GM21723 (cell line): ENCODE results near the gene TIAM1.

ENCODE experiments used
- ATAC-seq: cut with Tn5 transposase; IDR thresholded peaks from one replicate; pipeline ENCODE4 v1.9.1; 2021; ENCODE audit warnings: mild to moderate bottlenecking, moderate library complexity; ENCODE audit not compliant: unreplicated experiment

The TIAM1 gene

DNA sequence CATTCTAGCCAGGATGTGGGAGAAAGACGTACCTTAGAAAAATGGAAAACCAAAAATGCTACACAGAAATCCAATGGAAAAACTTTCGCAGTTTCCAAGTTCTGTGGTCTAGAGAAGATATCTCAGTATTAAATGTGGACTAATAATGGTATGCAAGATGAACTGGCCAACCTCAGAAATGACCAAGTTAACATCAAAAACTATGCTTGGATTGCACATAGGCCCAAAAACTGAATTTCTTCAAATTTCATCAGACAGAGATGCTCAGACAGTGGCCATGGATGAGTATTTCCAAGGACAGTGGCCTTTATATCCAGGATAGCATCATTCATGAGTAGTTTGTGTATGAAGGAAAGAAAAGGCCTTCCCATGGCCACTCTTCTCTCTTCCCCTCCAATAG is 132.2 kb downstream of the TIAM1 start:
- ATAC-seq = no peak

DNA sequence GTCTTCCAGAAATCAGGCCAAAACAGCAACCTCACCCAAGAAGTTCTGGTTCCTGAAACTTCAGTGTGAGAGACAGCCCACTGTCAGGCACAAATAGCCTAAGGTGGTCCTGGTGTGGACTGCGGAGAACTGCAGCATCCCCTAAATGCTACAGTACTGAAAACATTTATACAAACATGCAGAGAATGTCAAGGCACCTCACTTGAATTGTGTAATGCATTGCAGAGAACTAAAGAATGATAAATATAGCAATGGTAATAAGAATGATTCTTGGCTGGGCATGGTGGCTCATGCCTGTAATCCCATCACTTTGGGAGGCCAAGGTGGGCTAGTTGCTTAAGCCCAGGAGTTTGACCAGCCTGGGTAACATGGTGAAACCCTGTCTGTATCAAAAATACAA is 138.6 kb downstream of the TIAM1 start:
- no peak for ATAC-seq

DNA sequence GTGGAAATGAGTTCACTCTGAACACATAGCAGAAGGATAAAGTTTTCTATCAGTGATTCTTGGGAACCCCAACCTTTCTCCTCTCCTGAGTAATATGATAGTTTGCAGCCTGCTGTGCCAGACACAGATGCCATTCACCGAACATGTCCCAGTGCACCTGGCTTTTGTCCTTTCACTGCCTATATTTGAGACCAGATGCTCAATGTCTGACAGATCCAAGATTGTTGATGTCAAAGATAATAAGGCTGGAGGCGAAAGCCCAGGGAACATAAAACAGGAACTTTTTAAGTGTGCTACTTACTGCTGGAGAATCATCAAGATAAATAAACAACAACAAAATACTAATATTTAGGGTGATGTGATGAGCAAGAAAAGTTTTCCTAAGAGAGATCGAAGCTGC is 139.3 kb downstream of the TIAM1 start:
- no peak for ATAC-seq

DNA sequence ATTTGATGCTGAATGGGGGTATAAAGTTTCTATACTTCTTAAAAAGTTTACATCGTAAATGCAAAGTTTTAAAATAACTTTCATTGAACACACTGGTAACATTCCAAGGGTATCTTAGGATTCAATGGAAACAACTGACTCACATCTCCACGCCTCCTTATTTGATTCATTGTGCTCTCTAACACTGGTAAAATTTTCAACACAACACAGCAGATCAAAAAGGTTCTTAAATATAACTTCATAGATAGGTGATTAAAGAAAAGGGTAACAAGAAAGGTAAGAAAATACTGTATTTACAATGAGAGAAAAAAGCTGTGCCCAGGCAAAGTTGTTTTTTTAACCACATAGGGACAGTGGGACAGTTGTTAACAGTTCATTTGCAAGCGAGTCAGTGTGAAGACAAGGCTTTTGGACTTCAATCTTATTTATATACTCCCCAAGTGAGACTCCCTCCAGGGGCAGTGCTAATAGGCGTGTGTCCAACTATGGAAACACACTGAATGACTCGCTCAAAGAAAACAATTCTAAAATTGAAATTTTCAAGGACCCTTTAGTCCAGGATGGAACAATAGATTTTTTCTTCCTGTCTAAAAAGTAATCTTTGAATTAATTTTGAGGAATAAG is 140.5 kb downstream of the TIAM1 start:
- ATAC-seq = no peak

DNA sequence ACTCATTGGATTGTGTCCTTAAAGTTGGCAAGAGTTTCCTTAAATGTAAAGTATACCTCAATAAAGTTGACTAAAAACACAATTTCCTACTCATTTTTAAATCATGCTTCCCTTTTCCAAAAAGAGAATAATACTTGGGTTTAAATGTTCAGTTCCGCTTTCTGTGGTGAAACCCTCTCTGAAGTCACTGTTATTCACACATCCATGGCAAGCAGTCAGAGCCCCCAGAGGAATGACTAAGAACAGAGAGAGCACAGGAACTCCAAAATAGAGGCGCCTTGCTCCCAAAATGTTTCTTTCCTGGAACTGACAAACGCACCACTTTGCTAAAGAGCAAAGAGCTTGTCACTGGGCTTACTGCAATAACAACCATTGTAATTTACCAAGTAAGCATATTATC is 142.5 kb downstream of the TIAM1 start:
- no peak for ATAC-seq

DNA sequence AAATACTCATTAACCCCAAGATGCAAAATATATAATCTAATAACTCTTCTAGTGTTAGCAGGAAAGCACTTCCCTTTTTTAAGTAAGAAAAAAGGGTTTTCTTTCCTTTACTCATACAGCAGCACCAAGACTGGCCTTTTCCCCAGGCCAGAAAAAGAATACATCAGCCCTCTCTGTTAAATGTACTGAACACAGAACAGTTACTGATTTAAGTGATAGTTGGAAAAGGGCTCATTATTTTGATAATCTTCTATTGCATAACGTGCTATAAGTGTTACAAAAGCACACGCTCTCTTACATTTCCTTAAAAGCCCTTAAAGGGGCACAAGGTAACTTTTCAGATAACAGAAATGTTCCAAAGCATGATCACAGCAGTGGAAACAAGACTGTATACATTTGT is 142.9 kb downstream of the TIAM1 start:
- no peak for ATAC-seq

DNA sequence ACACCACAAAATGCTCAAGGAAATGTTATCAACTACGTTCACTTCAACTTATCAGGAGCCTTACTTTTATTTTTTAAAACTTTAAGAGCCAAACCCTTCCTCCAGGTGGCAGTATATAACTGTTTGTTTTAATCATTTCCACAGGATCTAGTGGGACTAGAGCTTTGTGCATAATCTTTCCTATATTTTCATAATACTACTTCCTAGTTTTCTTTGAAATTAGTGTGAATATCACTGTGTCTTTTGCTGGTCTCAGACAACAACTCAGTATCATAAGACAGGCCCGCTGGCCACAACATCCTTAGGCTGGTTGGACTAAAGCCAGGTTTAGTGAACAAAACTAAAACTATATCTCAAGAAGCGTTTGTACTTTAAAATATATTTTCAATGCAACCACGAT is 145.5 kb downstream of the TIAM1 start:
- no peak for ATAC-seq

DNA sequence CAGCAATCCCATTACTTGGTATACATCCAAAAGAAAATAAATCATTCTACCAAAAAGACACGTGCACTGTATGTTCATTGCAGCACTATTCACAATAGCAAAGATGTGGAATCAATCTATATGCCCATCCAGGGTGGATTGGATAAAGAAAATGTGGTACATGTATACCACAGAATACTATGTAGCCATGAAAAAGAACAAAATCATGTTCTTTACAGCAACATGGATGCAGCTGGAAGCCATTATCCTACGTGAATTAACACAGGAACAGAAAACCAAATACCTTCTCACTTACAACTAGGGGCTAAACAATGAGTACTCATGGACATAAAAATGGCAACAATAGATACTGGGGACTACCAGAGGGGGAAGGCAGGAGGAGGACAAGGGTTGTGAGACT is 147.3 kb downstream of the TIAM1 start:
- no peak for ATAC-seq

DNA sequence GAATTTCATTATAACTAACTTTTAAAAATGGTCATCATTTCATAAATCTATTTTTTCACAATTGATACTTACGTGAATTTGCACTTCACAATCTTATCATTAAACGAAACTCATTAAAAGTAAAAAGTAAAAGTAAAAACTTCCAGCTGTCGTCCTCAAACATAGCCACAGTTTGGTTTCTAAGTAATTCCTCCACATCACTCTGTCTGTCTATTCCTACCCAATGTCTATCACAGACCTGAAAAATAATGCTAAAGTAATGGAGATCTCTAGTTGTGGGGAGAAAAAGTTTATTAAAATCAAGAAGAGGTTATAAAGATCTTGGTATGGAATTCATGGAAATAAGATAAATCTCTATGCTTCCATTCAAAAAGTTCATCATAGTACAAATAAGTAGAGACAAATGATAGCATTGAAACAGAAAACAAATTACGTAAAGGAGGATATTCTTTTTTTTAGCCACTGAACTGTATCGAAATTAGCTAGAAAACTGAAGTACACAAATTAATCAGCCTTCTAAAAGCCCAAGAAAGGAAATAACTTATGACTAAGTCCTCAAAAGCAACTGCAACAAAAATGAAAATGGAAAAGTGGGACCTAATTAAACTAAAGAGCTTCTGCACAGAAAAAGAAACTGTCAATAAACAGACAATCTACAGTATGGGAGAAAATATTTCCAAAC is 148.6 kb downstream of the TIAM1 start:
- peak; percentile 75 for ATAC-seq

DNA sequence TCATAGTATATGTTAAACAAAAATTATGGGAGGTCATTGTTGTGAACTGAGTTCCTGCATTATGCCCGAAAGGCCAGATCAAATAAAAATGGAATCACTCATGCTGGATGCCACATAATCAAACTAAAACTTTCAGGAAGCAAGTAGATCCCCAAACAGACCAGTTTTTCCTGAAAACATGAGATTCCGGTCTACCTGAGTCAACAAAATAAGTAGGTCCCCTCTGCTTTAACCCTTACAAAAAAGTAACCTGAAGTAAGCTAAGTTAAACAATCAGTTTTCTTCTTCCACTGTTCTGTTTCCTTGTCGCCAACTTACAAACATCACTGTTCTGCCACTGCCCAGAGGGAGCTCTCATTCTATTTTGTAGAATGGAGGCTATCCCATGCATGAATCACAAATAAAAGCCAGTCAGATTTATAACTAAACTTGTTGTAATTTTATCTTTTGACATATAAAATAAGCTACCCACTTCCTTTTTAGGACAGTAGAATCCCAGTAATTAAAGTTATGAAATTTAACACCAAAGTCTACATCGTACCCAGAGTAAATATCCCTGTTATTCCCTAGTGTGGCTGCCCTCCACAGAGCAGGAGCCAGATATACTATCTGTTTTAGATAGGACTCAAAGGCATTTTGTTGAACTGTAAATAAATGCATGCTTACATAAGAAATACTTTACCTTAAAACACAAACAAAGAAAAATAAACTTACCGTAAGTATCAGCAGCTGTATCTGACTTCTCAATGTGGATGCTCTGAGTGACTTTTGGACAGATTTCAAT is 149.4 kb downstream of the TIAM1 start:
- no peak for ATAC-seq

DNA sequence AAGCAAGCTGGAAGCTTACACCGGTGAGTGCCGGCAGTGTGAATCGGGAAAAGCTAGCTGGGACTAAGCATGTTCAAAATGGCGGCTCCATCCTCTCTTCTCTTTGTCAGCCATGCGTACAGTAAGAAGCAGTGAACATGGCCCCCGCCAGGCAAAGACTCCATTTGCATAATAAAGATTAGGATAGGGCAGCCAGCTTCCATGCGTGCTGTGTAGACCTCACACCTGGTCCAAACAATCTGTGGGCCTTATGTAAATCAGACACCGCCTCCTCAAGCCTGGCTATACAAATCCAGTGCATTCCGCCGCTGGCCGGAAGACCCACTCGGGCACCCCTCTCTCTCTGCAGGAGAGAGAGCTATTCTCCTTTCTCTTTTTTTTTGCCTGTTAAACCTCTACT is 150.3 kb downstream of the TIAM1 start:
- ATAC-seq = no peak

DNA sequence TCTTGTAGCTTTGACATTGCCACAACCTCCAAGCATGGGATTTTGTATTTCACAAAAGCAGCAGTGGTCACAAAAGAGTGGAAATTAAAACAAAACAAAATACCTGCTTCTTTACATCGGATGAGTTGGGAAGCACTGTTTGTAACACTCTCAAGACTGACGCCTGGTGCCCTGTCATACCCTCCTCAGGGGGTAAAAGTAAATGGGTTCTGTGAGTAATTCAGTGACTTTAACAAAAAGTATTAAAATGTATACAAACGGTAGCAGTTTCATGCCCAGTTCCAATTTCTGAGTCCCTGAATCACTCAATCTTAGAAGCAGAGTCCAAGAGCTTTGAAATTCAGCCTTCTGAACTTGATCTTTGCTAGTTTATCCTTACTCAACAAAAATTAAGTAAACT is 152.5 kb downstream of the TIAM1 start:
- no peak for ATAC-seq

DNA sequence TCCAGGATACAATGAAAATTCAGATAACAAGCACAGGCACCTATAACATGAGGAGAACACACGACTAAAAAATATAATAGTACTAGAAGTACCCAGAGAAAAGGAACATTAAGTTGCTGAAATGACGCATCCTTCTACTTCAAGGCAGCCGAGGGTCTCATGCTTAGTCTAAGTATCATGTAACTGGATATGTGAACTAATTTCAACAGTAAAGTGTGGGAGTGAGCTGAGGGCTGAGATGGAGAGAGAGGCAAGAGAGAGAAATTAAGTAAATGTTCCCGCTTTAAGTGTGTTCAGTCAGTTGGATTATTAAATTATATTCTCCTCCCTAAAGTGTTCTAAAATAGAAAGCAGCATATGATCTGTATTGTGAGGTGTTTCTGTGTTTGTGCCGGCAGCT is 153.5 kb downstream of the TIAM1 start:
- no peak for ATAC-seq

DNA sequence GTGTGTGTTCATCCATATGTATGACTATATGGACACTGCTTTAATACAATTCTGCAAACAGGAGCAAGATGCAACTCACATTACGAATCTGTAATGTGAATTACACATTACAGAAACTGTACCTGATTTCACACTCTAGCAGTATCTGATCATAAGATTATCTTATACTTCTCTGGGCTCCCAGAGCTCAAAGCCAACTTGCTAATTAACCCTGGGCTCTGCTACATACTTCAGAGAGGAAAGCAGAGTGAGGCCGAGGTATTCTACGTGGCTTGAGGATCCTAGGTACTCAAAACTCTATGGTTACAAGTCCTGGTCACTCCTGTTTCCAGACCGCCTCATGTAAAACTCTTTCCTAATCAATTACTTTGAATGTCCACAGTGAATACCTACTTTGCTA is 156.6 kb downstream of the TIAM1 start:
- no peak for ATAC-seq

DNA sequence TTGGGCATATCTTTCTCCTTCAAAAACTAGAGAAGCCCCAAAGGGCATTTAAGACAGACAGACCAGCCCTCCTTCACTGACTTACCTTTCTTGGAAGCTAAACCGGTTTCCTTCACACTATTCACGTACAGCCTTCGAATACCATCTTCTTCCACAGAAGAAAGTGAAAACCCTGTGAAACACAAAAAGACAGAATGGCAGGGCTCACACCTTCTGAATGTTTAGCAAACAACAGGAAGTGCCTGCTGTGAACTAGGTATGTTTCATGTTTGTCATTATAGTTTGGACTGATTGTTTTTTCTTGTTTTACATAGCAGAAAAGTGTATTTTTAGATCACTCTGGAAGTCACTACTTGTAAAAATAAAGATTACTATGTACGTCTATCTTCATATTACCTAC is 157.1 kb downstream of the TIAM1 start:
- no peak for ATAC-seq

DNA sequence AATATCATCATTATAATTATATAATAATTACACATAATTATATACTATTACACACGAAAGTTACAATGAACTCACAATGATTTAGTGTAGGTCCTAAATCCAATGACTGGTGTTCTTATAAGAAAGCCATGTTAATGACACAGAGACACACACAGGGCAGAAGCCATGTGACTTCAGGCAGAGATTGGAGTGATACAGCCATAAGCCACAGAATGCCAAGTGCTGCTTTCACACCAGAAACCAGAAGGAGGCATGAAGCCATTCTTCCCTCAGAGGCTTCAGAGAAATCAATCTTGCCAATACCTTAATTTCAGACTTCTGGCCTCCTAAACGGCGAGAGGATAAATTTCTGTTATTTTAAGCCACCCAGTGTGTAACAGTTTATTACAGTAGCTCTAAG is 158.4 kb downstream of the TIAM1 start:
- ATAC-seq = no peak

DNA sequence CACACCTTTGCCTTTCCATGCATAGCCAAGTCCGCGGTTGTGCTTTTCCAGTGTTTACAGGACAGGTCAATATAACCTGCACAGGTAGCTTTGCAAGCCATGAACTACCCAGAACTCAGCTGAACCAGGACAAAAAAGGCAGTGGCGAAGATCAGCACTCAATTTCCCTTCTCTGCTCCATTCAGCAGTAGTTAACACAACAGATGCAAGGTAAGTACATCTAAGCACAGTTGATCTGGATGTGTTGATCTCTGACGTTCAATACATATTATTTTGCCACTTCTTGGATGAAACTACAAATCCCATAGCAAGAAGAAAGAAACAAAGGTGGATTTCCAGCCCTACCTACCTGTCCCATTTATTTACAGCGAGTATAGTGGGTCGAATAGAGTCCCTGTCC is 159.2 kb downstream of the TIAM1 start:
- no peak for ATAC-seq

DNA sequence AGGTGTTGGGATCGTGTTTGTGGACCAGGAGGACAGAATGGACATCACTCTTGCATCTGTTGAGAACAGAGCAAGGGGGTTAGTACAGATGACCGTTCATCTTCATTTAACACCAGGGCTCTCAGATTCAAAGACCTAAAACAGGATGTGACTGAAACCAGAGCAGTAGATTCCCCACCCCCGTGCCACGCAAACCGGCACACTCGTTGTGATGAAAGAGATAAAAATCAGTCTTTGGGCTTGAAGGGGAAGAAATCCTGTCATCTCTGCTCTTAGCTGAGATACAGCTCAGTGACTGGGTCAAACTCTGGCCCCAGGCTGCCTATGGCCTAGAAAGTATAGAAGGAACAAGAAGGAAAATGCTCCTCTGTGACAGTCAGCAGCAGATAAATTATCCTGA is 159.6 kb downstream of the TIAM1 start:
- no peak for ATAC-seq

DNA sequence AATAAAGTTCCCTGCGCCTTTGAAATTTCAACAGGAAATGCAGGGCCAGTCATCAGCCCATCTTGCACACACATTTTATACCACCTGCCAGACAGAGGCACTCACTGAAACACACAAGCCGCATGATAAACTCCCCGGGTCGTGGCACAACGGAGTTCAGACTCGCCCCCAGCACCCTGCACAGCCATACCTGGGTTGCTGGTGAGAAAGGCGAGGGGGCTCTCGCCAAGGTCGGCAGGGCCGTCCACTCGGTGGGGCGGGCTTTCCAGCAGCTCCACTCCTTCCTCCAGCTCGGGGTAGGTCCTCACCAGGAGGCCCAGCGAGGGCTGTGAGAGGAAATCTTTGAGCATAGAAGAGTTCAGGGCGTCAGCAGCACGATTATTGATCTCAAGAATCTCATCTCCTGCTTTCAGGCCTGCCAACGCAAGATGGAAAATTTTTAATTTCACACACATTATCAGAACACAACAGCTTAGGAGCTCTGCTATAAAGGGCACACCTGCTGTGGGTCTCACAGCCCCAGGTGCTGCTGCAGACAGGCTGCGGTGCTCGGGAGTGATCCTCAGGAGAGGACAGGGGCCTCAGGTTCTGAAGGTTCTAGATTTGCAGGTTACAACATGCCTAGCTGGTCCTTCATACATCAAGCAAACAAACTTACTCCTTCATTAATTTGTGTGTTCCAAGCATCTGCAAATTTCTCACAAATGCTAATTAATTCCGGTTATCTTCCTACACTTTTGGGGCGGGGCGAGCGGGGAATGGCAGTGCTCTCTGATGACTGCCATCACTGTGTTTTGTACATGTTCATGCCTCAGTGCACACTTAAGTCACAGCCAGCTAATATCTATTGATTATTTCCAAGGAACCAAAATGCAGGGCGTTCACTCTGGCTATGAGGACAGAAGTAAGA is 161.6 kb downstream of the TIAM1 start:
- ATAC-seq = no peak

DNA sequence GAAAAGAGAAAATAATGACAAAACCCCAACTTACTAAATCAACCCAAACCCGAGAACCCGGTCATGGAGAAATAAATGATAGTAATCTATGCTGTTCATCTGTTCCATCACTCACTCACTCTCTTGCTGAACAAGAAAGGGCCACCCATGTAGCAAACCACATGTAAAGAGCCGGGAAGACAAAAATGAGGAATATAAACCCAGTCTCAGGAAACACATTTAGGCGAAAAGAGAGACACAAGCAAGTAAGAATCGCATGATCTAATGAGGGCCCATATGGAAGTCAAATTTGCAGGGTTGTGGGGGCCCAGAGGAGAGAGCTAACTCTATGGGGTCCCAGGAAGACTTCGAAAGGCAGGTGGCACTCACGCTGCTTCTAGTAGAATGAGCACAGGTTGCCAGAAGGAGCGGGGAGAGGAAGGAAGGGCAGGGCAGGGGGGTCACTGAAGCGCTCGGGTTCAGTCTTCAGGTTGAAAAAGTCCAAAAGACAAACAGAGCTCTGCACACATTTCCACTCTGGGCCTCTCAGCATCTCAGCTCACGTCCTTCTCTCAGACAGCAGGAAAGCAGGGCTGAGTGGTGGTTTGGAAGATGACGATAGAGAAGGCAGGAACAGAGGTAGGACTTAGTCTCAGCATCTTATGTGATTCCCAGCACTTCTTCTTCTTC is 162.8 kb downstream of the TIAM1 start:
- no peak for ATAC-seq
